HepG2 (cell line): Measurements from ENCODE around the gene CHADL. TPM values are rescaled to one million over a fixed set of nuclear protein-coding genes. Genes with fewer than 3 reads are reported as not detected.

Experiments used
- EP300 ChIP-seq, 3 experiments: sonication (generic) in 1 of 3; formaldehyde crosslinking in 1 of 3; IDR thresholded peaks; 2 replicates each; pipeline versions ENCODE4 v1.5.1 to v1.6.1; 2011 to 2020; ENCODE audit warnings: low read depth in 2 of 3, low read length in 2 of 3, borderline replicate concordance in 1 of 3, improper control_type of control experiment in 1 of 3, mild to moderate bottlenecking in 1 of 3, missing genetic modification reagents in 1 of 3, moderate library complexity in 1 of 3
- HNF4A ChIP-seq: sonication (generic); formaldehyde crosslinking; IDR thresholded peaks from 2 replicates; pipeline ENCODE4 v1.4.0; 2020; ENCODE audit warnings: missing genetic modification reagents
- HNF4G ChIP-seq, 2 experiments: sonication (generic) in 1 of 2; formaldehyde crosslinking in 1 of 2; IDR thresholded peaks; 2 replicates each; pipeline versions ENCODE4 v1.4.0 to v1.6.1; 2011 to 2020; ENCODE audit warnings: borderline replicate concordance in 2 of 2, low read depth in 2 of 2, mild to moderate bottlenecking in 2 of 2, low read length in 1 of 2, missing genetic modification reagents in 1 of 2, moderate library complexity in 1 of 2
- JUND ChIP-seq: sonication (generic); formaldehyde crosslinking; IDR thresholded peaks from 2 replicates; pipeline ENCODE4 v1.8.0; 2022; ENCODE audit warnings: mild to moderate bottlenecking, missing genetic modification reagents
- MYC ChIP-seq: sonication (generic); formaldehyde crosslinking; IDR thresholded peaks from 2 replicates; pipeline ENCODE4 v1.9.0; 2021; ENCODE audit warnings: missing genetic modification reagents, borderline replicate concordance
- NFIC ChIP-seq: IDR thresholded peaks from 2 replicates; pipeline ENCODE4 v1.6.1; 2012; ENCODE audit warnings: mild to moderate bottlenecking, low read length, inconsistent platforms
- NR2C2 ChIP-seq: sonication (generic); formaldehyde crosslinking; IDR thresholded peaks from 2 replicates; pipeline ENCODE4 v1.4.0; 2020; ENCODE audit warnings: missing genetic modification reagents, mild to moderate bottlenecking, moderate library complexity, borderline replicate concordance
- NR2F1 ChIP-seq, 2 experiments: fragments of 450-650 bp in 1 of 2; formaldehyde crosslinking in 1 of 2; IDR thresholded peaks; 2 replicates each; pipeline versions ENCODE4 v1.5.0 to v1.6.1; 2016 to 2020; ENCODE audit warnings: mild to moderate bottlenecking in 1 of 2, missing compliant biosample characterization in 1 of 2, missing genetic modification reagents in 1 of 2, moderate library complexity in 1 of 2
- RARA ChIP-seq: IDR thresholded peaks from 2 replicates; pipeline ENCODE4 v1.6.1; 2016; ENCODE audit warnings: missing genetic modification reagents, missing compliant biosample characterization
- RXRA ChIP-seq: sonication (generic); formaldehyde crosslinking; IDR thresholded peaks from 2 replicates; pipeline ENCODE4 v1.5.1; 2020; ENCODE audit warnings: missing genetic modification reagents
- SAP130 ChIP-seq: IDR thresholded peaks from 2 replicates; pipeline ENCODE4 v1.6.1; 2016; ENCODE audit warnings: low read depth
- ZBTB42 ChIP-seq: sonication (generic); formaldehyde crosslinking; IDR thresholded peaks from 2 replicates; pipeline ENCODE4 v1.5.0; 2020; ENCODE audit warnings: mild to moderate bottlenecking, missing genetic modification reagents
- ZNF160 ChIP-seq: sonication (generic); formaldehyde crosslinking; IDR thresholded peaks from 2 replicates; pipeline ENCODE4 v1.8.0; 2022; ENCODE audit warnings: mild to moderate bottlenecking, inconsistent platforms, missing genetic modification reagents
- ZNF282 ChIP-seq: fragments of 450-650 bp; IDR thresholded peaks from 2 replicates; pipeline ENCODE4 v1.6.1; 2018; ENCODE audit not compliant: partially characterized antibody
- polyA plus RNA-seq, 8 experiments: library from polyadenylated mRNA; depleted of rRNA in 3 of 8; stranded (reverse) in 7 of 8; unstranded in 1 of 8; fragments of >200 nt; fragmentation: Illumina TruSeq in 4 of 8; extraction: Trizol in 4 of 8; gene quantifications; 2 replicates each; pipeline versions ENCODE4 v1.2.1 to v1.2.3, GENCODE V29; 2011 to 2016; ENCODE audit warnings: low read depth in 4 of 8, missing spikeins in 1 of 8, mixed read lengths in 1 of 8; ENCODE audit not compliant: insufficient read depth in 1 of 8
- total RNA-seq, 5 experiments: library from RNA; depleted of rRNA; stranded (reverse); fragments of >200 nt; fragmentation: Illumina TruSeq; extraction: Trizol; gene quantifications; 2 replicates each; pipeline ENCODE4 v1.2.3, GENCODE V29; 2016; ENCODE audit warnings: low read depth in 1 of 5
- TF ChIP-seq, protein P1 (sequence below): IDR thresholded peaks from 2 replicates; pipeline ENCODE4 v1.6.1; 2016; ENCODE audit warnings: mild to moderate bottlenecking
- TF ChIP-seq, protein P2 (sequence below): sonication (generic); formaldehyde crosslinking; IDR thresholded peaks from 2 replicates; pipeline ENCODE4 v1.4.0; 2020; ENCODE audit warnings: missing genetic modification reagents
- TF ChIP-seq, protein P3 (sequence below): sonication (generic); formaldehyde crosslinking; conservative IDR thresholded peaks from 2 replicates; pipeline ENCODE4 v1.4.0; 2020; ENCODE audit warnings: mild to moderate bottlenecking, missing genetic modification reagents, moderate library complexity
- TF ChIP-seq, protein P4 (sequence below): sonication (generic); formaldehyde crosslinking; IDR thresholded peaks from 2 replicates; pipeline ENCODE4 v1.5.1; 2020; ENCODE audit warnings: mild to moderate bottlenecking, missing genetic modification reagents, moderate library complexity

The CHADL gene
- total and polyA plus RNA-seq, 2 of the 13 experiments (the other 11 are each of a cell fraction or from before 2014, with no cell fraction given): 2.8 to 8.1 TPM

DNA sequence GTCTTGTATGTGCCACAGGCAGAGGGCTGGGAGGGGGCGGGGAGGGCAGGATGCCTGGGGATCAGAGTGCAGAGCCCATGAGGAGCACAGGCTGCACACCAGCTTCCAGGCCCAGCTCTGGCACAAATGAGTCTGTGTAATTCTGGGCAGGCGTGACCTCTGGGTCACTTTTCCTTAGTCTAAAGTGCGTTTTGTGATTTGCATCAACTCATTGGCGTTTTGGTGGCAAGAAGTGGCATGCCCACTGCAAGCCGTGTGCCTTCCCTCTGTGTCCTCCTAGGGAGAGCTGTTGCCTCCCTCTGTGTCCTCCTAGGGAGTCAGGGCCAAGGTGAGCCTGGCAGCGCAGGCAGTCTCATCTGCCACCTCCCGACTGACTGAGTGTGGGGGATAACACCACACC is 17.2 kb downstream of the CHADL start (continued):
- TF ChIP-seq HNF4G (IDR thresholded peaks at IDR 0.05; ENCODE audit: borderline replicate concordance, low read depth, low read length) (peak; percentile 59), HNF4G (CRISPR knock-in tag; IDR thresholded peaks at IDR 0.05; ENCODE audit: borderline replicate concordance, low read depth) (no peak), NR2C2 (CRISPR knock-in tag) (0 out of 2 replicates have a peak, but pooled peaks have one; percentile 32), EP300 (IDR thresholded peaks at IDR 0.05; ENCODE audit: low read depth in 2 of 2, low read length in 2 of 2) (peak in 1 of 2 experiments; percentile 27; a peak in 1 of 4 replicates), EP300 (CRISPR knock-in tag; IDR thresholded peaks at IDR 0.05; ENCODE audit: borderline replicate concordance) (no peak), RARA (CRISPR knock-in tag) (peak; percentile 58), JUND (CRISPR knock-in tag) (no peak), SAP130 (CRISPR knock-in tag) (peak; percentile 26; the same call in 1 of the 2 replicates), RXRA (CRISPR knock-in tag) (peak; percentile 91), NR2F1 (CRISPR knock-in tag; IDR thresholded peaks at IDR 0.05) (peak; percentile 49 to 67), NFIC (no peak), HNF4A (CRISPR knock-in tag) (peak; percentile 85), ZNF160 (CRISPR knock-in tag) (no peak), MYC (CRISPR knock-in tag) (peak; percentile 32; the same call in 1 of the 2 replicates), ZNF282 (no peak), ZBTB42 (CRISPR knock-in tag) (no peak)
- TF ChIP-seq, protein P1, sequence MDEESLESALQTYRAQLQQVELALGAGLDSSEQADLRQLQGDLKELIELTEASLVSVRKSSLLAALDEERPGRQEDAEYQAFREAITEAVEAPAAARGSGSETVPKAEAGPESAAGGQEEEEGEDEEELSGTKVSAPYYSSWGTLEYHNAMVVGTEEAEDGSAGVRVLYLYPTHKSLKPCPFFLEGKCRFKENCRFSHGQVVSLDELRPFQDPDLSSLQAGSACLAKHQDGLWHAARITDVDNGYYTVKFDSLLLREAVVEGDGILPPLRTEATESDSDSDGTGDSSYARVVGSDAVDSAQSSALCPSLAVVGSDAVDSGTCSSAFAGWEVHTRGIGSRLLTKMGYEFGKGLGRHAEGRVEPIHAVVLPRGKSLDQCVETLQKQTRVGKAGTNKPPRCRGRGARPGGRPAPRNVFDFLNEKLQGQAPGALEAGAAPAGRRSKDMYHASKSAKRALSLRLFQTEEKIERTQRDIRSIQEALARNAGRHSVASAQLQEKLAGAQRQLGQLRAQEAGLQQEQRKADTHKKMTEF (CRISPR knock-in tag): 0 out of 2 replicates have a peak, but pooled peaks have one; percentile 33
- TF ChIP-seq, protein P2, sequence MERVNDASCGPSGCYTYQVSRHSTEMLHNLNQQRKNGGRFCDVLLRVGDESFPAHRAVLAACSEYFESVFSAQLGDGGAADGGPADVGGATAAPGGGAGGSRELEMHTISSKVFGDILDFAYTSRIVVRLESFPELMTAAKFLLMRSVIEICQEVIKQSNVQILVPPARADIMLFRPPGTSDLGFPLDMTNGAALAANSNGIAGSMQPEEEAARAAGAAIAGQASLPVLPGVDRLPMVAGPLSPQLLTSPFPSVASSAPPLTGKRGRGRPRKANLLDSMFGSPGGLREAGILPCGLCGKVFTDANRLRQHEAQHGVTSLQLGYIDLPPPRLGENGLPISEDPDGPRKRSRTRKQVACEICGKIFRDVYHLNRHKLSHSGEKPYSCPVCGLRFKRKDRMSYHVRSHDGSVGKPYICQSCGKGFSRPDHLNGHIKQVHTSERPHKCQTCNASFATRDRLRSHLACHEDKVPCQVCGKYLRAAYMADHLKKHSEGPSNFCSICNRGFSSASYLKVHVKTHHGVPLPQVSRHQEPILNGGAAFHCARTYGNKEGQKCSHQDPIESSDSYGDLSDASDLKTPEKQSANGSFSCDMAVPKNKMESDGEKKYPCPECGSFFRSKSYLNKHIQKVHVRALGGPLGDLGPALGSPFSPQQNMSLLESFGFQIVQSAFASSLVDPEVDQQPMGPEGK (CRISPR knock-in tag): peak; percentile 39; the same call in 1 of the 2 replicates
- TF ChIP-seq, protein P3, sequence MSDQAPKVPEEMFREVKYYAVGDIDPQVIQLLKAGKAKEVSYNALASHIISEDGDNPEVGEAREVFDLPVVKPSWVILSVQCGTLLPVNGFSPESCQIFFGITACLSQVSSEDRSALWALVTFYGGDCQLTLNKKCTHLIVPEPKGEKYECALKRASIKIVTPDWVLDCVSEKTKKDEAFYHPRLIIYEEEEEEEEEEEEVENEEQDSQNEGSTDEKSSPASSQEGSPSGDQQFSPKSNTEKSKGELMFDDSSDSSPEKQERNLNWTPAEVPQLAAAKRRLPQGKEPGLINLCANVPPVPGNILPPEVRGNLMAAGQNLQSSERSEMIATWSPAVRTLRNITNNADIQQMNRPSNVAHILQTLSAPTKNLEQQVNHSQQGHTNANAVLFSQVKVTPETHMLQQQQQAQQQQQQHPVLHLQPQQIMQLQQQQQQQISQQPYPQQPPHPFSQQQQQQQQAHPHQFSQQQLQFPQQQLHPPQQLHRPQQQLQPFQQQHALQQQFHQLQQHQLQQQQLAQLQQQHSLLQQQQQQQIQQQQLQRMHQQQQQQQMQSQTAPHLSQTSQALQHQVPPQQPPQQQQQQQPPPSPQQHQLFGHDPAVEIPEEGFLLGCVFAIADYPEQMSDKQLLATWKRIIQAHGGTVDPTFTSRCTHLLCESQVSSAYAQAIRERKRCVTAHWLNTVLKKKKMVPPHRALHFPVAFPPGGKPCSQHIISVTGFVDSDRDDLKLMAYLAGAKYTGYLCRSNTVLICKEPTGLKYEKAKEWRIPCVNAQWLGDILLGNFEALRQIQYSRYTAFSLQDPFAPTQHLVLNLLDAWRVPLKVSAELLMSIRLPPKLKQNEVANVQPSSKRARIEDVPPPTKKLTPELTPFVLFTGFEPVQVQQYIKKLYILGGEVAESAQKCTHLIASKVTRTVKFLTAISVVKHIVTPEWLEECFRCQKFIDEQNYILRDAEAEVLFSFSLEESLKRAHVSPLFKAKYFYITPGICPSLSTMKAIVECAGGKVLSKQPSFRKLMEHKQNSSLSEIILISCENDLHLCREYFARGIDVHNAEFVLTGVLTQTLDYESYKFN (CRISPR knock-in tag): peak; percentile 57; the same call in 1 of the 2 replicates
- TF ChIP-seq, protein P4, sequence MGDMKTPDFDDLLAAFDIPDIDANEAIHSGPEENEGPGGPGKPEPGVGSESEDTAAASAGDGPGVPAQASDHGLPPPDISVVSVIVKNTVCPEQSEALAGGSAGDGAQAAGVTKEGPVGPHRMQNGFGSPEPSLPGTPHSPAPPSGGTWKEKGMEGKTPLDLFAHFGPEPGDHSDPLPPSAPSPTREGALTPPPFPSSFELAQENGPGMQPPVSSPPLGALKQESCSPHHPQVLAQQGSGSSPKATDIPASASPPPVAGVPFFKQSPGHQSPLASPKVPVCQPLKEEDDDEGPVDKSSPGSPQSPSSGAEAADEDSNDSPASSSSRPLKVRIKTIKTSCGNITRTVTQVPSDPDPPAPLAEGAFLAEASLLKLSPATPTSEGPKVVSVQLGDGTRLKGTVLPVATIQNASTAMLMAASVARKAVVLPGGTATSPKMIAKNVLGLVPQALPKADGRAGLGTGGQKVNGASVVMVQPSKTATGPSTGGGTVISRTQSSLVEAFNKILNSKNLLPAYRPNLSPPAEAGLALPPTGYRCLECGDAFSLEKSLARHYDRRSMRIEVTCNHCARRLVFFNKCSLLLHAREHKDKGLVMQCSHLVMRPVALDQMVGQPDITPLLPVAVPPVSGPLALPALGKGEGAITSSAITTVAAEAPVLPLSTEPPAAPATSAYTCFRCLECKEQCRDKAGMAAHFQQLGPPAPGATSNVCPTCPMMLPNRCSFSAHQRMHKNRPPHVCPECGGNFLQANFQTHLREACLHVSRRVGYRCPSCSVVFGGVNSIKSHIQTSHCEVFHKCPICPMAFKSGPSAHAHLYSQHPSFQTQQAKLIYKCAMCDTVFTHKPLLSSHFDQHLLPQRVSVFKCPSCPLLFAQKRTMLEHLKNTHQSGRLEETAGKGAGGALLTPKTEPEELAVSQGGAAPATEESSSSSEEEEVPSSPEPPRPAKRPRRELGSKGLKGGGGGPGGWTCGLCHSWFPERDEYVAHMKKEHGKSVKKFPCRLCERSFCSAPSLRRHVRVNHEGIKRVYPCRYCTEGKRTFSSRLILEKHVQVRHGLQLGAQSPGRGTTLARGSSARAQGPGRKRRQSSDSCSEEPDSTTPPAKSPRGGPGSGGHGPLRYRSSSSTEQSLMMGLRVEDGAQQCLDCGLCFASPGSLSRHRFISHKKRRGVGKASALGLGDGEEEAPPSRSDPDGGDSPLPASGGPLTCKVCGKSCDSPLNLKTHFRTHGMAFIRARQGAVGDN (CRISPR knock-in tag): peak; percentile 88
